ENCODE measurements around the gene GORASP1. TPM values are rescaled to one million over a fixed set of nuclear protein-coding genes. Genes with fewer than 3 reads are reported as not detected.

GORASP1 gene
- polyA plus RNA-seq, 1 donor (not counting 4 experiments of a cell fraction or from before 2014, with no cell fraction given) = 43.7 TPM

DNA sequence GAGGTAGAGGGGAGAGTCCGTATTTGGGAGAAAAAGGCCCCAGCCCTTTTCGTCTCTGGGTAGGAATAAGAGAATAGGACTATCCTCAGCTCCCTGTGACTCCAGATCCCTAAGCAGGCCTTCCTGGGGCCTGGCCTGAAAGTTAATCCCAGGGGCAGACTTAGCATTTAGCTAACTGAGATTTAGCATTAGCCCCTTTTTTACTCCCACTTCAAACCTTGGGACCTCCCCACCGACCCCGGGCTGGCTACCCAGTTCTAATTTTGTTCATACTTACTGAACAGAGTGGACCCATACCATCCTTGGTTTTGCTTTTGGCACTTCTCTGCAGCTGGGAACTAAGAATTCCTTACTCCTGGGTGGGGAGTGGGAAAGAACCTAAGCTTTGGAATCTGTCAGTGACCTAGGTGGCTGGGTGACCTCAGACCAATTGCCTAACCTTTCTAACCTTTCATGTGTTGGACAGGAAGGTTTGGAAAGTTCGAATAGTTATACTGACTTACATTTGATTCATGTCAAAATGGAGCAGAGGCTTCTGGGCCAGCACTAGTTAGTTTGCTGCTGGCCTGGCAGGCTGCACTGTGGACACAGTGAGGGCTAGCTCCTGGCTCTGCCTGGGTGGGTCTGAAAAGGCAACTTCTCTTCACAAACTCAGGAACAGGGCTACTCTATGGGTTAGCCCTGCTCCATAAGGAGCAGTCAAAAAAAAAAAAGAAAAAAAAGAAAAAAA, 11.7 kb upstream of the GORASP1 start:
- H3K4me1 ChIP-seq (ENCODE audit: control insufficient read depth, extremely low read depth, insufficient read depth, low read length) = no peaks in the 10 kb centered on the region
- dilution Hi-C loops (cut with MboI; ENCODE audit: extremely low pct_ligation_motif_present, low sequenced_read_pairs) = no loop called here
- DNase-seq (ENCODE audit: low read depth, low spot score) = no peak

DNA sequence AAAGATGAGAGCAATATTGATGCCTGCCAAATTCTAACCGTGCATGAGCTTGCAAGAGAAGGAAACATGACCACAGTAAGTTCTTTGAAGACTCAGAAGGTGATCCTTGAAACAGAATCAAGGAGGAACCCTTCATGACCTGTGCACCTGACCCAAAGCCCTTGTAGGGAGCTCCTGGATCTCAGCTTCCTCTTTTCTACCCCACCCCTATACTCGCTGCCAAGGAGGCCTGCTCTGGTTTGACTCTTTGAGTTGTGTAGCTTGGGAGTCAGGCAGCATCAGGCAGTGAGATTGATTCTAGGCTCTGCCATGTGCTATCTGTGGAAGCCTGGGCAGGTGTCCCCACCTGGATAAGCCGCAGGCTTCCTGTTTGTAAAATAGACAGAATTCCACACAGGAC, 10.7 kb upstream of the GORASP1 start:
- Histone ChIP-seq H3K9ac (ENCODE audit: control insufficient read depth, extremely low read depth, insufficient read depth, low read length) (no peak overlapping the region), H2AFZ (ENCODE audit: control insufficient read depth, low read length) (no peak overlapping the region), H3K9me1 (ENCODE audit: control insufficient read depth, extremely low read depth, insufficient read depth, low read length) (no peaks in the 10 kb centered on the region), H3K9me3 (ENCODE audit: control insufficient read depth, low read depth, low read length) (no peaks in the 10 kb centered on the region), H3K27ac (ENCODE audit: control insufficient read depth, insufficient read depth, low read length) (no peak overlapping the region), H3K4me3 (ENCODE audit: control insufficient read depth in 2 of 3, extremely low read depth in 1 of 3, insufficient read depth in 2 of 3, low read depth in 1 of 3, low read length in 3 of 3) (no peak overlapping the region), H3K4me1 (ENCODE audit: control insufficient read depth, extremely low read depth, insufficient read depth, low read length) (no peaks in the 10 kb centered on the region), H3K4me2 (ENCODE audit: control insufficient read depth, extremely low read depth, insufficient read depth, low read depth, low read length) (no peak overlapping the region), H4K20me1 (ENCODE audit: control insufficient read depth, extremely low read depth, insufficient read depth, low read length) (no peaks in the 10 kb centered on the region), H3K27me3 (ENCODE audit: control insufficient read depth, extremely low read depth, insufficient read depth, low read length) (no peaks in the 10 kb centered on the region), H3K79me2 (ENCODE audit: control insufficient read depth, insufficient read depth, low read length) (no peaks in the 10 kb centered on the region), H3K36me3 (ENCODE audit: control insufficient read depth in 2 of 2, extremely low read depth in 1 of 2, insufficient read depth in 2 of 2, low read length in 2 of 2) (no peaks in the 10 kb centered on the region)
- DNase-seq (ENCODE audit: low read depth, low spot score) (no peak), FAIRE-seq (no peak)
- TF ChIP-seq, protein P1, sequence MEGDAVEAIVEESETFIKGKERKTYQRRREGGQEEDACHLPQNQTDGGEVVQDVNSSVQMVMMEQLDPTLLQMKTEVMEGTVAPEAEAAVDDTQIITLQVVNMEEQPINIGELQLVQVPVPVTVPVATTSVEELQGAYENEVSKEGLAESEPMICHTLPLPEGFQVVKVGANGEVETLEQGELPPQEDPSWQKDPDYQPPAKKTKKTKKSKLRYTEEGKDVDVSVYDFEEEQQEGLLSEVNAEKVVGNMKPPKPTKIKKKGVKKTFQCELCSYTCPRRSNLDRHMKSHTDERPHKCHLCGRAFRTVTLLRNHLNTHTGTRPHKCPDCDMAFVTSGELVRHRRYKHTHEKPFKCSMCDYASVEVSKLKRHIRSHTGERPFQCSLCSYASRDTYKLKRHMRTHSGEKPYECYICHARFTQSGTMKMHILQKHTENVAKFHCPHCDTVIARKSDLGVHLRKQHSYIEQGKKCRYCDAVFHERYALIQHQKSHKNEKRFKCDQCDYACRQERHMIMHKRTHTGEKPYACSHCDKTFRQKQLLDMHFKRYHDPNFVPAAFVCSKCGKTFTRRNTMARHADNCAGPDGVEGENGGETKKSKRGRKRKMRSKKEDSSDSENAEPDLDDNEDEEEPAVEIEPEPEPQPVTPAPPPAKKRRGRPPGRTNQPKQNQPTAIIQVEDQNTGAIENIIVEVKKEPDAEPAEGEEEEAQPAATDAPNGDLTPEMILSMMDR (optimal IDR thresholded peaks at IDR 0.05 in 1 of 3, IDR thresholded peaks at IDR 0.05 in 1 of 3, conservative IDR thresholded peaks at IDR 0.05 in 1 of 3; ENCODE audit: extremely low read depth in 1 of 3, insufficient read depth in 2 of 3, low read length in 3 of 3) = no peak
- TF ChIP-seq EZH2 (IDR thresholded peaks at IDR 0.05; ENCODE audit: low read length) = no peak
- dilution Hi-C loops (cut with MboI; ENCODE audit: extremely low pct_ligation_motif_present, low sequenced_read_pairs) = no loop called here

More for the DNA sequence above, 11.7 kb upstream of the GORASP1 start:
- H2AFZ ChIP-seq (ENCODE audit: control insufficient read depth, low read length) = no peak overlapping the region
- H3K27ac ChIP-seq (ENCODE audit: control insufficient read depth, insufficient read depth, low read length) = no peak overlapping the region
- H3K36me3 ChIP-seq (ENCODE audit: control insufficient read depth in 2 of 2, extremely low read depth in 1 of 2, insufficient read depth in 2 of 2, low read length in 2 of 2) = no peaks in the 10 kb centered on the region
- H3K9me1 ChIP-seq (ENCODE audit: control insufficient read depth, extremely low read depth, insufficient read depth, low read length) = no peaks in the 10 kb centered on the region
- no peaks in the 10 kb centered on the region for H3K9me3 ChIP-seq (ENCODE audit: control insufficient read depth, low read depth, low read length)
- FAIRE-seq = no peak
- H4K20me1 ChIP-seq (ENCODE audit: control insufficient read depth, extremely low read depth, insufficient read depth, low read length) = no peaks in the 10 kb centered on the region
- no peak overlapping the region for H3K4me3 ChIP-seq (ENCODE audit: control insufficient read depth in 2 of 3, extremely low read depth in 1 of 3, insufficient read depth in 2 of 3, low read depth in 1 of 3, low read length in 3 of 3)
- no peak for TF ChIP-seq EZH2 (IDR thresholded peaks at IDR 0.05; ENCODE audit: low read length)
- TF ChIP-seq, protein P1 (optimal IDR thresholded peaks at IDR 0.05 in 1 of 3, IDR thresholded peaks at IDR 0.05 in 1 of 3, conservative IDR thresholded peaks at IDR 0.05 in 1 of 3; ENCODE audit: extremely low read depth in 1 of 3, insufficient read depth in 2 of 3, low read length in 3 of 3) = no peak
- H3K27me3 ChIP-seq (ENCODE audit: control insufficient read depth, extremely low read depth, insufficient read depth, low read length) = no peaks in the 10 kb centered on the region
- H3K79me2 ChIP-seq (ENCODE audit: control insufficient read depth, insufficient read depth, low read length) = no peaks in the 10 kb centered on the region
- H3K9ac ChIP-seq (ENCODE audit: control insufficient read depth, extremely low read depth, insufficient read depth, low read length) = no peak overlapping the region
- H3K4me2 ChIP-seq (ENCODE audit: control insufficient read depth, extremely low read depth, insufficient read depth, low read depth, low read length) = no peak overlapping the region

Data from keratinocyte (primary cell).